IMR-90 (cell line): ENCODE measurements around the gene TENM4. TPM values are rescaled to one million over a fixed set of nuclear protein-coding genes. Genes with fewer than 3 reads are reported as not detected.

Experiments
- ATAC-seq: fragments of 200-7000 bp; cut with Tn5 transposase; 2 replicates; pipeline ENCODE4 v1.9.1; 2020; ENCODE audit warnings: low read depth, mild to moderate bottlenecking, moderate library complexity
- BruUV-seq: library from RNA; stranded (reverse); fragments of 400-500 nt; replicated peaks from 2 replicates; lab custom pipeline; 2021; lab: Mats Ljungman, UMichigan
- CTCF ChIA-PET: fragments of 300-600 bp; formaldehyde crosslinking; extraction: SDS; loops from one replicate; lab custom pipeline; 2021; ENCODE audit warnings: antibody characterized with exemption; lab: Yijun Ruan, JAX
- POLR2A ChIA-PET: fragments of 300-600 bp; sonication (Branson Sonifier 250); formaldehyde crosslinking; loops from one replicate; lab custom pipeline; 2022; ENCODE audit warnings: antibody characterized with exemption; ENCODE audit not compliant: unreplicated experiment; lab: Charles Lee
- DNase-seq: peaks from one replicate; pipeline ENCODE4 v3.0.0; 2013
- H2AFZ ChIP-seq: replicated peaks from 2 replicates; pipeline ENCODE3; 2013; ENCODE audit warnings: low read length, mild to moderate bottlenecking; ENCODE audit not compliant: poor library complexity
- H2AK5ac ChIP-seq: 2 replicates; pipeline ENCODE4 v1.6.1; 2013; ENCODE audit warnings: low read depth, low read length, inconsistent platforms
- H2AK9ac ChIP-seq: replicated peaks from 2 replicates; pipeline ENCODE3; 2013; ENCODE audit warnings: mild to moderate bottlenecking, low read depth, low read length, moderate library complexity; ENCODE audit not compliant: poor library complexity
- H2BK120ac ChIP-seq: 2 replicates; pipeline ENCODE4 v1.6.1; 2013; ENCODE audit warnings: low read depth, low read length, inconsistent platforms
- H2BK15ac ChIP-seq: 3 replicates; pipeline ENCODE4 v1.6.1; 2013; ENCODE audit warnings: low read depth, low read length, inconsistent platforms
- H2BK20ac ChIP-seq: 2 replicates; pipeline ENCODE4 v1.6.1; 2013; ENCODE audit warnings: low read depth, mild to moderate bottlenecking, inconsistent platforms, low read length, moderate library complexity
- H2BK5ac ChIP-seq: 2 replicates; pipeline ENCODE4 v1.6.1; 2013; ENCODE audit warnings: mild to moderate bottlenecking, low read depth, low read length, inconsistent platforms; ENCODE audit not compliant: poor library complexity, severe bottlenecking
- H3K14ac ChIP-seq: replicated peaks from 2 replicates; pipeline ENCODE4 v1.6.1; 2013; ENCODE audit warnings: low read depth, low read length, inconsistent platforms
- H3K18ac ChIP-seq: 2 replicates; pipeline ENCODE4 v1.6.1; 2013; ENCODE audit warnings: low read depth, low read length, control low read depth
- H3K23ac ChIP-seq: 2 replicates; pipeline ENCODE4 v1.6.1; 2013; ENCODE audit warnings: low read depth, low read length, inconsistent platforms
- H3K27ac ChIP-seq: 2 replicates; pipeline ENCODE4 v1.5.1; 2013; ENCODE audit warnings: mild to moderate bottlenecking, control low read depth, low read length; ENCODE audit not compliant: insufficient read depth
- H3K27me3 ChIP-seq: 2 replicates; pipeline ENCODE4 v1.6.1; 2013; ENCODE audit warnings: low read length; ENCODE audit not compliant: control insufficient read depth, insufficient read depth
- H3K36me3 ChIP-seq: 2 replicates; pipeline ENCODE4 v1.6.1; 2013; ENCODE audit warnings: low read length, mixed read lengths; ENCODE audit not compliant: control insufficient read depth, insufficient read depth
- H3K4ac ChIP-seq: 2 replicates; pipeline ENCODE4 v1.6.1; 2013; ENCODE audit warnings: low read depth, low read length, inconsistent platforms
- H3K4me1 ChIP-seq: 2 replicates; pipeline ENCODE4 v1.6.1; 2013; ENCODE audit warnings: low read length, mixed read lengths; ENCODE audit not compliant: control insufficient read depth, insufficient read depth
- H3K4me2 ChIP-seq: 2 replicates; pipeline ENCODE4 v1.6.1; 2013; ENCODE audit warnings: low read depth, mild to moderate bottlenecking, control low read depth, low read length, moderate library complexity
- H3K4me3 ChIP-seq: 2 replicates; pipeline ENCODE4 v1.5.1; 2013; ENCODE audit warnings: low read depth, mild to moderate bottlenecking, control low read depth, low read length, moderate library complexity; ENCODE audit not compliant: insufficient read depth
- H3K56ac ChIP-seq: 2 replicates; pipeline ENCODE4 v1.6.1; 2013; ENCODE audit warnings: low read length, inconsistent platforms; ENCODE audit not compliant: insufficient read depth; ENCODE audit errors: extremely low read depth
- H3K79me1 ChIP-seq, 2 experiments: 2 replicates each; pipeline ENCODE4 v1.6.1; 2013; ENCODE audit warnings: low read length in 2 of 2, inconsistent platforms in 1 of 2, low read depth in 1 of 2
- H3K9ac ChIP-seq: 2 replicates; pipeline ENCODE4 v1.6.1; 2013; ENCODE audit warnings: low read depth, low read length, control low read depth
- H3K9me1 ChIP-seq: 2 replicates; pipeline ENCODE4 v1.6.1; 2013; ENCODE audit warnings: low read length, inconsistent platforms; ENCODE audit not compliant: insufficient read depth
- H3K9me3 ChIP-seq: 2 replicates; pipeline ENCODE4 v1.6.1; 2013; ENCODE audit warnings: low read length; ENCODE audit not compliant: control insufficient read depth, insufficient read depth
- H4K20me1 ChIP-seq: 2 replicates; pipeline ENCODE4 v1.6.1; 2013; ENCODE audit warnings: low read length, inconsistent platforms; ENCODE audit not compliant: insufficient read depth
- H4K5ac ChIP-seq: 2 replicates; pipeline ENCODE4 v1.6.1; 2013; ENCODE audit warnings: mild to moderate bottlenecking, low read depth, low read length, control low read depth
- H4K8ac ChIP-seq, 2 experiments: 2 replicates each; pipeline ENCODE4 v1.6.1; 2013; ENCODE audit warnings: low read depth in 2 of 2, low read length in 2 of 2, control low read depth in 1 of 2, inconsistent platforms in 1 of 2
- H4K91ac ChIP-seq: 2 replicates; pipeline ENCODE4 v1.6.1; 2013; ENCODE audit warnings: low read depth, low read length, inconsistent platforms; ENCODE audit not compliant: insufficient read depth
- BHLHE40 ChIP-seq: fragments of 150-350 bp; IDR thresholded peaks from 2 replicates; pipeline ENCODE4 v1.6.1; 2016; ENCODE audit warnings: mild to moderate bottlenecking, low read depth, low read length
- CEBPB ChIP-seq: IDR thresholded peaks from 2 replicates; pipeline ENCODE4 v1.6.1; 2012; ENCODE audit warnings: low read depth, low read length, improper control_type of control experiment
- FOS ChIP-seq: fragments of 150-350 bp; IDR thresholded peaks from 2 replicates; pipeline ENCODE4 v1.6.1; 2016; ENCODE audit warnings: low read depth, low read length
- MAFK ChIP-seq: IDR thresholded peaks from 2 replicates; pipeline ENCODE4 v1.6.1; 2012; ENCODE audit warnings: low read depth, low read length, improper control_type of control experiment
- POLR2A ChIP-seq: IDR thresholded peaks from 2 replicates; pipeline ENCODE4 v1.6.1; 2012; ENCODE audit warnings: mild to moderate bottlenecking, low read depth, low read length
- RAD21 ChIP-seq: IDR thresholded peaks from 2 replicates; pipeline ENCODE4 v1.6.1; 2012; ENCODE audit warnings: low read length, improper control_type of control experiment
- RCOR1 ChIP-seq: IDR thresholded peaks from 2 replicates; pipeline ENCODE4 v1.6.1; 2012; ENCODE audit warnings: mild to moderate bottlenecking, low read length, improper control_type of control experiment; ENCODE audit not compliant: insufficient replicate concordance
- RFX5 ChIP-seq: IDR thresholded peaks from 2 replicates; pipeline ENCODE4 v1.8.0; 2012; ENCODE audit warnings: low read depth, mild to moderate bottlenecking, low read length, moderate library complexity
- SMC3 ChIP-seq: fragments of 150-350 bp; IDR thresholded peaks from 2 replicates; pipeline ENCODE4 v1.6.1; 2016; ENCODE audit warnings: low read depth, mild to moderate bottlenecking, antibody characterized with exemption, low read length, moderate library complexity
- WGBS, 2 experiments: methylation state at CpG; one replicate each; pipeline versions ENCODE4 v1.1.5 to v1.1.7; 2013; ENCODE audit warnings: missing lambda C conversion rate in 2 of 2; ENCODE audit not compliant: insufficient read length in 1 of 2; ENCODE audit errors: extremely low coverage in 2 of 2; 5-methylcytosine and 5-hydroxymethylcytosine counted together
- dilution Hi-C: fragments of 300-500 bp; cut with HindIII; formaldehyde crosslinking; loops from one replicate; pipeline ENCODE4 v1.14.3; 2018; ENCODE audit warnings: low sequenced_read_pairs; ENCODE audit not compliant: unreplicated experiment
- in situ Hi-C: fragments of 300-500 bp; cut with MboI; formaldehyde crosslinking; loops from 3 replicates; pipeline ENCODE4 v1.14.3; 2019; ENCODE audit warnings: low sequenced_read_pairs, inconsistent platforms, mixed read lengths
- intact Hi-C: fragments of 100-400 bp; cut with micrococcal nuclease; formaldehyde crosslinking; loops from 2 replicates; pipeline ENCODE4 v1.10.0; 2022
- polyA plus RNA-seq, 3 experiments: library from polyadenylated mRNA; depleted of rRNA; stranded (reverse); fragments of >200 nt; gene quantifications; 2 replicates each; pipeline ENCODE4 v1.2.3, GENCODE V29; 2012; ENCODE audit warnings: low replicate concordance in 1 of 3
- total RNA-seq: library from RNA; depleted of rRNA; stranded (reverse); fragments of >200 nt; gene quantifications from 2 replicates; pipeline ENCODE4 v1.2.3, GENCODE V29; 2012
- TF ChIP-seq, protein P1 (sequence below): conservative IDR thresholded peaks from 2 replicates; pipeline ENCODE4 v1.5.1; 2012; ENCODE audit warnings: mild to moderate bottlenecking, low read depth, low read length, improper control_type of control experiment

TENM4 gene
- total and polyA plus RNA-seq, 2 of the 4 experiments (the other 2 are of a cell fraction), result 7.4 to 9.0 TPM

DNA sequence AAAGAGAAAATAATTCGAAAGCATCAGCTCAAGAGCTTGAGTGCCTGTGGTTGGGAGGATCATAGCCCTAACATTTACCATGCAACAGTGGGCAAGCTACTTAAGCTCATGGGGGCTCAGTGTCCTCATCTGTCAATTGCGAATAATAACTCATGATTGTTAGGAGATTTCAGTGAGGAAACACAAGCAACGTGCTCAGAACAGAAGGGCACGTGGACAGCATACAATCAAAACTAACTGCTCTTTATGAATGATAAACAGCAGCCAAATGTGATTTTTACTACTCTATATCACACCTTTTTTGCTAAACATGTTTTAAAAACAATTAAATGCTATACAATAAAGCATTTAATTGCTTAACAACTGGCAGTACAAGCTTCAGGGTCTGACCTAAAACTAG lies 556.1 kb downstream of the TENM4 start:
- H3K27ac ChIP-seq, result no peak overlapping the region
- TF ChIP-seq RFX5 (no peak), MAFK (no peak), POLR2A (no peak), BHLHE40 (no peak), RAD21 (no peak), SMC3 (no peak), CEBPB (no peak), RCOR1 (no peak), FOS (no peak)
- TF ChIP-seq, protein P1, sequence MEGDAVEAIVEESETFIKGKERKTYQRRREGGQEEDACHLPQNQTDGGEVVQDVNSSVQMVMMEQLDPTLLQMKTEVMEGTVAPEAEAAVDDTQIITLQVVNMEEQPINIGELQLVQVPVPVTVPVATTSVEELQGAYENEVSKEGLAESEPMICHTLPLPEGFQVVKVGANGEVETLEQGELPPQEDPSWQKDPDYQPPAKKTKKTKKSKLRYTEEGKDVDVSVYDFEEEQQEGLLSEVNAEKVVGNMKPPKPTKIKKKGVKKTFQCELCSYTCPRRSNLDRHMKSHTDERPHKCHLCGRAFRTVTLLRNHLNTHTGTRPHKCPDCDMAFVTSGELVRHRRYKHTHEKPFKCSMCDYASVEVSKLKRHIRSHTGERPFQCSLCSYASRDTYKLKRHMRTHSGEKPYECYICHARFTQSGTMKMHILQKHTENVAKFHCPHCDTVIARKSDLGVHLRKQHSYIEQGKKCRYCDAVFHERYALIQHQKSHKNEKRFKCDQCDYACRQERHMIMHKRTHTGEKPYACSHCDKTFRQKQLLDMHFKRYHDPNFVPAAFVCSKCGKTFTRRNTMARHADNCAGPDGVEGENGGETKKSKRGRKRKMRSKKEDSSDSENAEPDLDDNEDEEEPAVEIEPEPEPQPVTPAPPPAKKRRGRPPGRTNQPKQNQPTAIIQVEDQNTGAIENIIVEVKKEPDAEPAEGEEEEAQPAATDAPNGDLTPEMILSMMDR, result no peak
- peaks cover 3% of the 10 kb centered on the region; the same call in 1 of the 2 replicates for H3K9me1 ChIP-seq
- no peak for DNase-seq
- H2BK20ac ChIP-seq, result no peak overlapping the region
- no peak overlapping the region for H4K5ac ChIP-seq
- H3K14ac ChIP-seq, result no peak overlapping the region
- H3K9me3 ChIP-seq, result no peaks in the 10 kb centered on the region; the same call in 1 of the 2 replicates
- no peak overlapping the region for H2BK120ac ChIP-seq
- intact Hi-C loops (no loop called here), in situ Hi-C loops (no loop called here), dilution Hi-C loops (no loop called here)
- ChIA-PET CTCF (interaction anchor here (1.0 kb wide), 1 partner anchor 8 kb away, joined by 3 read pairs; no protein-coding TSS in a partner anchor), POLR2A (no interaction called here)
- no peak overlapping the region for H3K9ac ChIP-seq
- no TSS peak for BruUV-seq
- no peaks in the 10 kb centered on the region for H4K20me1 ChIP-seq
- H3K56ac ChIP-seq, result no peak overlapping the region
- H2AK5ac ChIP-seq, result no peak overlapping the region
- peaks cover 13% of the 10 kb centered on the region; the same call in 1 of the 2 replicates for H3K36me3 ChIP-seq
- no peaks in the 10 kb centered on the region for H3K27me3 ChIP-seq
- no peak overlapping the region for H4K8ac ChIP-seq
- no peak overlapping the region for H2AFZ ChIP-seq
- no peak for ATAC-seq
- H3K4me3 ChIP-seq, result no peak overlapping the region
- H2BK5ac ChIP-seq, result no peak overlapping the region
- no peak overlapping the region for H3K18ac ChIP-seq
- H3K4ac ChIP-seq, result no peak overlapping the region
- peaks cover 3% of the 10 kb centered on the region; the same call in 1 of the 2 replicates for H3K4me1 ChIP-seq
- H3K4me2 ChIP-seq, result no peak overlapping the region
- H3K79me1 ChIP-seq, result no peaks in the 10 kb centered on the region
- WGBS, 2 experiments, result no CpG with 5 or more reads among the region's 4 CpGs
- H2BK15ac ChIP-seq, result no peak overlapping the region
- H3K23ac ChIP-seq, result no peak overlapping the region
- H2AK9ac ChIP-seq, result no peak overlapping the region
- H4K91ac ChIP-seq, result no peak overlapping the region
